ENCODE results near the gene ARHGAP36. TPM values are rescaled to one million over a fixed set of nuclear protein-coding genes. Genes with fewer than 3 reads are reported as not detected.
A peak's percentile ranks its signal among the peaks of the same experiment; 100 is the strongest.

Gene ARHGAP36
- polyA plus RNA-seq, 1 donor from 2014 or later = 6.7 TPM

DNA sequence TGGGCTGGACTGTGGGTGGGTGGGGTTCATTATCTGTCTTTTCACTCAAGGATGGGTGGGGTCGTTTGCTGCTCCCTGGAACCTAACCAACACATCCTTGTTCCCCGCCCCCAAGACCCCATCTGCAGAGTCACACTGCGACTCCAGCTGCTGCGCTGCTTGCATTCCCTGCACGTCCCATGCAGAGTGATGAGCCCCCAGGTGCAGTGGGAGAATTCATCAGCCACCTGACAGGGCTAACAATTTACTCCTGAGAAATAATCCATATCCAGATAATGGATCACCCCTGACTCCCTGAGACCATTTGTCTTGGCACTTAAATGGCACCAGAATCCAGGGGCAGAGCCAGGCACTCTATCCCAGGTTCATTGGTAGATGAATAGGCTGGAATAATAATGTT lies 12.4 kb upstream of the ARHGAP36 start:
- no peak overlapping the region for H3K4me2 ChIP-seq (ENCODE audit: low read length)
- no peaks in the 10 kb centered on the region for H3K79me2 ChIP-seq (replicated peaks; ENCODE audit: insufficient read depth, low read length)
- H2AFZ ChIP-seq (ENCODE audit: low read depth, low read length) = no peak overlapping the region
- H3K27ac ChIP-seq (ENCODE audit: low read length) = peak overlapping the region; percentile 95
- H3K9me3 ChIP-seq (ENCODE audit: low read length) = no peaks in the 10 kb centered on the region
- H3K4me3 ChIP-seq (ENCODE audit: low read length) = peak overlapping the region; percentile 43
- no peaks in the 10 kb centered on the region for H3K9me2 ChIP-seq (ENCODE audit: insufficient read depth, low read length)
- H3F3A ChIP-seq (ENCODE audit: insufficient read depth, low read length, poor library complexity, severe bottlenecking) = no peaks in the 10 kb centered on the region
- no peak for TF ChIP-seq SMC3 (conservative IDR thresholded peaks at IDR 0.05; ENCODE audit: poor library complexity)
- TF ChIP-seq RAD21 (conservative IDR thresholded peaks at IDR 0.05) = peak; percentile 10
- peak; percentile 48 for TF ChIP-seq POLR2AphosphoS5 (IDR thresholded peaks at IDR 0.05)
- TF ChIP-seq MXI1 (conservative IDR thresholded peaks at IDR 0.05; ENCODE audit: poor library complexity, severe bottlenecking) = no peak
- TF ChIP-seq, protein P1, sequence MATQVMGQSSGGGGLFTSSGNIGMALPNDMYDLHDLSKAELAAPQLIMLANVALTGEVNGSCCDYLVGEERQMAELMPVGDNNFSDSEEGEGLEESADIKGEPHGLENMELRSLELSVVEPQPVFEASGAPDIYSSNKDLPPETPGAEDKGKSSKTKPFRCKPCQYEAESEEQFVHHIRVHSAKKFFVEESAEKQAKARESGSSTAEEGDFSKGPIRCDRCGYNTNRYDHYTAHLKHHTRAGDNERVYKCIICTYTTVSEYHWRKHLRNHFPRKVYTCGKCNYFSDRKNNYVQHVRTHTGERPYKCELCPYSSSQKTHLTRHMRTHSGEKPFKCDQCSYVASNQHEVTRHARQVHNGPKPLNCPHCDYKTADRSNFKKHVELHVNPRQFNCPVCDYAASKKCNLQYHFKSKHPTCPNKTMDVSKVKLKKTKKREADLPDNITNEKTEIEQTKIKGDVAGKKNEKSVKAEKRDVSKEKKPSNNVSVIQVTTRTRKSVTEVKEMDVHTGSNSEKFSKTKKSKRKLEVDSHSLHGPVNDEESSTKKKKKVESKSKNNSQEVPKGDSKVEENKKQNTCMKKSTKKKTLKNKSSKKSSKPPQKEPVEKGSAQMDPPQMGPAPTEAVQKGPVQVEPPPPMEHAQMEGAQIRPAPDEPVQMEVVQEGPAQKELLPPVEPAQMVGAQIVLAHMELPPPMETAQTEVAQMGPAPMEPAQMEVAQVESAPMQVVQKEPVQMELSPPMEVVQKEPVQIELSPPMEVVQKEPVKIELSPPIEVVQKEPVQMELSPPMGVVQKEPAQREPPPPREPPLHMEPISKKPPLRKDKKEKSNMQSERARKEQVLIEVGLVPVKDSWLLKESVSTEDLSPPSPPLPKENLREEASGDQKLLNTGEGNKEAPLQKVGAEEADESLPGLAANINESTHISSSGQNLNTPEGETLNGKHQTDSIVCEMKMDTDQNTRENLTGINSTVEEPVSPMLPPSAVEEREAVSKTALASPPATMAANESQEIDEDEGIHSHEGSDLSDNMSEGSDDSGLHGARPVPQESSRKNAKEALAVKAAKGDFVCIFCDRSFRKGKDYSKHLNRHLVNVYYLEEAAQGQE (IDR thresholded peaks at IDR 0.05; ENCODE audit: borderline replicate concordance) = peak; percentile 22
- peak; percentile 35 for TF ChIP-seq EP300 (conservative IDR thresholded peaks at IDR 0.05; ENCODE audit: poor library complexity, severe bottlenecking)
- TF ChIP-seq TAF1 (IDR thresholded peaks at IDR 0.05; ENCODE audit: low read depth) = peak; percentile 7
- peak overlapping the region; percentile 70 for H3K9ac ChIP-seq (ENCODE audit: low read length)
- no peaks in the 10 kb centered on the region for H3K36me3 ChIP-seq (ENCODE audit: insufficient read depth, low read length)
- no peaks in the 10 kb centered on the region for H4K20me1 ChIP-seq (ENCODE audit: insufficient read depth)
- H3K27me3 ChIP-seq (ENCODE audit: insufficient read depth, low read depth, low read length) = no peaks in the 10 kb centered on the region

DNA sequence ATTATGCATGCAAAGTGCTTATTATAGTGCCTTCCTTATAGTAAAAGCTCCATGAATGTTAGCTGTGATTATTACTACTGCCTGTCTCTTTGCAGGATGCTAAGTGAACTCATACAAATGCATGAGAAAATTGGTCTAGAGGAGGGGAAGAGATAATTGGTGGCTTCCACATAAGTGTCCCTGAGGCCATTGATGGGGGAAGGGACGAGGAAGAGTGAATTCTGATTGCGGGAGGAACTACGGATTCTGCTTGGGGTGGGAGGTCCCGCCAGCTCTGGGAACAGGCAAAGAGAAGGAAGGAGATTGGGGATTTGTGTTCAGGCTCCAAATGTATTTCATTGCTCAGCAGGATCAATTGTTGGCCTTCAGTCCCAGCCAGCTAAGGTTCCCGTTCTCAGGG lies 11.6 kb upstream of the ARHGAP36 start:
- no peaks in the 10 kb centered on the region for H3K27me3 ChIP-seq (ENCODE audit: insufficient read depth, low read depth, low read length)
- no peaks in the 10 kb centered on the region for H3K9me3 ChIP-seq (ENCODE audit: low read length)
- peak overlapping the region; percentile 95 for H3K27ac ChIP-seq (ENCODE audit: low read length)
- H2AFZ ChIP-seq (ENCODE audit: low read depth, low read length) = no peak overlapping the region
- no peaks in the 10 kb centered on the region for H3K9me2 ChIP-seq (ENCODE audit: insufficient read depth, low read length)
- peak overlapping the region; percentile 43 for H3K4me3 ChIP-seq (ENCODE audit: low read length)
- no peaks in the 10 kb centered on the region for H4K20me1 ChIP-seq (ENCODE audit: insufficient read depth)
- TF ChIP-seq EZH2 (IDR thresholded peaks at IDR 0.05; ENCODE audit: borderline replicate concordance, insufficient read depth, low read length, poor library complexity, severe bottlenecking) (no peak), MXI1 (conservative IDR thresholded peaks at IDR 0.05; ENCODE audit: poor library complexity, severe bottlenecking) (no peak), RAD21 (conservative IDR thresholded peaks at IDR 0.05) (no peak), EP300 (conservative IDR thresholded peaks at IDR 0.05; ENCODE audit: poor library complexity, severe bottlenecking) (no peak), POLR2AphosphoS5 (IDR thresholded peaks at IDR 0.05) (peak; percentile 35), TAF1 (IDR thresholded peaks at IDR 0.05; ENCODE audit: low read depth) (no peak)
- TF ChIP-seq, protein P2, sequence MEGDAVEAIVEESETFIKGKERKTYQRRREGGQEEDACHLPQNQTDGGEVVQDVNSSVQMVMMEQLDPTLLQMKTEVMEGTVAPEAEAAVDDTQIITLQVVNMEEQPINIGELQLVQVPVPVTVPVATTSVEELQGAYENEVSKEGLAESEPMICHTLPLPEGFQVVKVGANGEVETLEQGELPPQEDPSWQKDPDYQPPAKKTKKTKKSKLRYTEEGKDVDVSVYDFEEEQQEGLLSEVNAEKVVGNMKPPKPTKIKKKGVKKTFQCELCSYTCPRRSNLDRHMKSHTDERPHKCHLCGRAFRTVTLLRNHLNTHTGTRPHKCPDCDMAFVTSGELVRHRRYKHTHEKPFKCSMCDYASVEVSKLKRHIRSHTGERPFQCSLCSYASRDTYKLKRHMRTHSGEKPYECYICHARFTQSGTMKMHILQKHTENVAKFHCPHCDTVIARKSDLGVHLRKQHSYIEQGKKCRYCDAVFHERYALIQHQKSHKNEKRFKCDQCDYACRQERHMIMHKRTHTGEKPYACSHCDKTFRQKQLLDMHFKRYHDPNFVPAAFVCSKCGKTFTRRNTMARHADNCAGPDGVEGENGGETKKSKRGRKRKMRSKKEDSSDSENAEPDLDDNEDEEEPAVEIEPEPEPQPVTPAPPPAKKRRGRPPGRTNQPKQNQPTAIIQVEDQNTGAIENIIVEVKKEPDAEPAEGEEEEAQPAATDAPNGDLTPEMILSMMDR (IDR thresholded peaks at IDR 0.05; ENCODE audit: poor library complexity, severe bottlenecking) = no peak
- TF ChIP-seq, protein P1 (IDR thresholded peaks at IDR 0.05; ENCODE audit: borderline replicate concordance) = no peak
- no peaks in the 10 kb centered on the region for H3F3A ChIP-seq (ENCODE audit: insufficient read depth, low read length, poor library complexity, severe bottlenecking)
- peak overlapping the region; percentile 25 for H3K4me2 ChIP-seq (ENCODE audit: low read length)
- no peaks in the 10 kb centered on the region for H3K79me2 ChIP-seq (replicated peaks; ENCODE audit: insufficient read depth, low read length)
- no peaks in the 10 kb centered on the region for H3K36me3 ChIP-seq (ENCODE audit: insufficient read depth, low read length)
- H3K9ac ChIP-seq (ENCODE audit: low read length) = peak overlapping the region; percentile 70

Data from neural cell (in vitro differentiated cells).